HCT116 (cell line): ENCODE data around the gene REN.

Source experiments
- ATF3 ChIP-seq: IDR thresholded peaks from 2 replicates; pipeline ENCODE4 v1.6.1; 2012
- CEBPB ChIP-seq: IDR thresholded peaks from 2 replicates; pipeline ENCODE4 v1.6.1; 2012; ENCODE audit warnings: low read depth
- CTCF ChIP-seq, 3 experiments: fragments of 200-600 bp in 1 of 3; sonication (generic) in 1 of 3; IDR thresholded peaks in 2 of 3; conservative IDR thresholded peaks in 1 of 3; 2 replicates each; pipeline ENCODE4 v1.5.1; 2012 to 2017; ENCODE audit warnings: low read depth in 2 of 3, low read length in 2 of 3, antibody characterized with exemption in 1 of 3, borderline replicate concordance in 1 of 3, control low read depth in 1 of 3, mild to moderate bottlenecking in 1 of 3, mixed read lengths in 1 of 3, mixed run types in 1 of 3, moderate library complexity in 1 of 3; ENCODE audit not compliant: insufficient read depth in 1 of 3
- EGR1 ChIP-seq: IDR thresholded peaks from 2 replicates; pipeline ENCODE4 v1.6.1; 2012; ENCODE audit warnings: low read depth
- EZH2 ChIP-seq: fragments of 200-600 bp; sonication (generic); IDR thresholded peaks from 2 replicates; pipeline ENCODE4 v1.6.1; 2017; ENCODE audit warnings: antibody characterized with exemption, mixed run types
- EZH2phosphoT487 ChIP-seq: fragments of 200-600 bp; IDR thresholded peaks from 2 replicates; pipeline ENCODE4 v1.6.1; 2018; ENCODE audit warnings: antibody characterized with exemption, borderline replicate concordance
- MAX ChIP-seq: IDR thresholded peaks from 2 replicates; pipeline ENCODE4 v1.6.1; 2012
- POLR2A ChIP-seq: IDR thresholded peaks from 2 replicates; pipeline ENCODE4 v1.7.0; 2011; ENCODE audit warnings: borderline replicate concordance; ENCODE audit not compliant: insufficient read depth, insufficient read length; ENCODE audit errors: extremely low read depth
- POLR2AphosphoS5 ChIP-seq: IDR thresholded peaks from 2 replicates; pipeline ENCODE4 v1.6.1; 2011; ENCODE audit warnings: mild to moderate bottlenecking, low read depth, low read length, moderate library complexity
- RAD21 ChIP-seq: IDR thresholded peaks from 2 replicates; pipeline ENCODE4 v1.6.1; 2012; ENCODE audit warnings: low read depth, mild to moderate bottlenecking
- SP1 ChIP-seq: IDR thresholded peaks from 2 replicates; pipeline ENCODE4 v1.6.1; 2012; ENCODE audit warnings: low read depth
- TCF7L2 ChIP-seq: IDR thresholded peaks from 2 replicates; pipeline ENCODE4 v1.7.0; 2011; ENCODE audit warnings: borderline replicate concordance, inconsistent platforms; ENCODE audit not compliant: insufficient read depth, insufficient read length; ENCODE audit errors: extremely low read depth
- YY1 ChIP-seq: IDR thresholded peaks from 2 replicates; pipeline ENCODE4 v1.6.1; 2011; ENCODE audit warnings: low read length, low read depth, moderate library complexity, mild to moderate bottlenecking; ENCODE audit not compliant: insufficient replicate concordance; ENCODE audit errors: extremely low read depth
- ZNF274 ChIP-seq: fragments of 200-500 bp; sonication (Bioruptor generic); IDR thresholded peaks from 2 replicates; pipeline ENCODE4 v1.6.1; 2014; ENCODE audit warnings: mild to moderate bottlenecking, low read depth, low read length, inconsistent platforms

GRCh38 chr1:204186597-204186996, 20.5 kb upstream of the REN start:
- TF ChIP-seq CTCF (IDR thresholded peaks at IDR 0.05 in 2 of 3, conservative IDR thresholded peaks at IDR 0.05 in 1 of 3; ENCODE audit: borderline replicate concordance in 1 of 3, insufficient read depth in 1 of 3, low read depth in 2 of 3, low read length in 2 of 3) (no peak), POLR2A (no peak), ATF3 (no peak), EZH2 (no peak), ZNF274 (no peak), EZH2phosphoT487 (no peak), TCF7L2 (no peak), SP1 (no peak), YY1 (no peak), RAD21 (no peak), EGR1 (no peak), POLR2AphosphoS5 (no peak), MAX (no peak), CEBPB (no peak)
